AG10803 (cell line): Measurements from ENCODE around the gene FAM53A.

Source experiments
- DNase-seq: peaks from one replicate; pipeline ENCODE4 v3.0.0; 2010; ENCODE audit warnings: low read depth
- H3K4me3 ChIP-seq: 2 replicates; pipeline ENCODE4 v1.5.1; 2011; ENCODE audit warnings: mild to moderate bottlenecking, low read length, control low read depth
- CTCF ChIP-seq: conservative IDR thresholded peaks from 2 replicates; pipeline ENCODE4 v1.5.1; 2011; ENCODE audit warnings: mild to moderate bottlenecking, low read length, control low read depth, inconsistent platforms

The FAM53A gene

GRCh38 chr4:1593458-1593857 is 90.7 kb downstream of the FAM53A start:
- TF ChIP-seq CTCF, result no peak
- DNase-seq, result no peak

GRCh38 chr4:1592709-1593417 is 91.2 kb downstream of the FAM53A start:
- H3K4me3 ChIP-seq, result no peak overlapping the region
- no peak for TF ChIP-seq CTCF
- no peak for DNase-seq

More at GRCh38 chr4:1593458-1593857, 90.7 kb downstream of the FAM53A start:
- no peak overlapping the region for H3K4me3 ChIP-seq

- no peak for TF ChIP-seq CTCF
- no peak for DNase-seq
- no peak overlapping the region for H3K4me3 ChIP-seq
Observed at GRCh38 chr4:1592068-1592708, 91.9 kb downstream of the FAM53A start.

GRCh38 chr4:1591107-1591506 is 93.0 kb downstream of the FAM53A start:
- no peak for TF ChIP-seq CTCF
- H3K4me3 ChIP-seq, result no peak overlapping the region
- DNase-seq, result no peak

GRCh38 chr4:1590244-1590643 is 93.9 kb downstream of the FAM53A start:
- peak; percentile 6 for DNase-seq
- no peak overlapping the region for H3K4me3 ChIP-seq
- TF ChIP-seq CTCF, result no peak
